Activated naive CD4-positive, alpha-beta T cell (primary cell): ENCODE results near the gene MIF4GD.
"Not testable (repeated sequence)": the region's sequence is repeated elsewhere in the genome, so short reads cannot be mapped to it uniquely, and the experiment has no call there.

Experiments used
- DNase-seq, 4 experiments: peaks; one replicate each; lab custom pipeline; 2025; lab: John Stamatoyannopoulos, UW

MIF4GD gene

DNA sequence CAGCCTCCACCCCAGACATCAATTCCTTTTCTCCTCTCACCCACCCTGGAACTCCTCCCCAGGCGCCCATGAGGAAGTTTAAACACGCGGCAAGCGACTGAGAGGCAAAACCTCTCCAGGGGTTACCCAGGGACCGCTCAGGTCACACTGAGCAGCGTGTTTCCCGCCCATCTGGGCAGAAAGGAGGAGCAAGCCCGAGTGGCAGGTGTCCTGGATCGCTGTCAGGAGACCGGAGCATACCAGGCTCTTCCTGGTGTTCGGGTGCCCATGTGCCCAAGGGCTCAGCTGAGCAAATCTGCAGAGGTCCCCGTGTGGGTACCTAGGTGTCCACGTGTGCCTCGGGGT, 17.7 kb upstream of the MIF4GD start:
- DNase-seq: peak in 1 of 4 experiments; percentile 35

DNA sequence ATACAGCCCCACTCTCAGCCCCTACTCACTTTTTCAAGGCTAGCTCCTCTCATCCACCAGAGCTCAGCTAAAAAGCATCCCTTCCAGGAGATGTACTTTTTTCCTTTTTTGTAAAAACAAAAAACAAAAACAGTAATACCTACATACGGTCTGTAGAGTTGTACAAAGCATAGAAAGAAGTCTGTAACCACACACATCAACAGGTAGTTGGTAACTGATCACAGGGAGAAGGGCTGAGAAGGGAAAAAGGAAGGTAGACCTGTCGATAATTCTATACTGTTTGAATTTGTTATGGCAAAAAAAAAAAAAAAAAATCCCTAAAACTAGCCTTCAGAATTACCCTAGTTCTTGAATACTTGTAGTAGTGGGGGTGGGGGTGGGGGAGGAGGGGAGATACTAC, 17.3 kb upstream of the MIF4GD start:
- no peak for DNase-seq

DNA sequence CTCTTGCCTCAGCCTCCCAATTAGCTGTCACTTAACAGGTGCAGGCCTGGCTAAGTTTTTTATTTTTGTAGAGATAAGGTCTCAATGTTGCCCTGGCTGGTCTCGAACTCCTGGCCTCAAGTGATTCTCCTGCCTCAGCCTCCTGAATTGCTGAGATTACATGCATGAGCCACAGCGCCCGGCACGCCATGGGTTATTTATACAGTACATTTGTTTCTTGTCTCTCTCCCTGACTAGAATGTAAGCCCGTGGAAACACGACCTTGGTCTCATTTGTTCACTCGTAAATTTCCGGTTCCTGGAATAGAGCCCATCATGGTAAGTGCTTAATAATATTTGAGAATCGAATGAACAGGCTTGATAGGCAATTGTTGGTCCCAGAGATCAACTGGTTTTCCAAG, 16.2 kb upstream of the MIF4GD start:
- DNase-seq: no peak

DNA sequence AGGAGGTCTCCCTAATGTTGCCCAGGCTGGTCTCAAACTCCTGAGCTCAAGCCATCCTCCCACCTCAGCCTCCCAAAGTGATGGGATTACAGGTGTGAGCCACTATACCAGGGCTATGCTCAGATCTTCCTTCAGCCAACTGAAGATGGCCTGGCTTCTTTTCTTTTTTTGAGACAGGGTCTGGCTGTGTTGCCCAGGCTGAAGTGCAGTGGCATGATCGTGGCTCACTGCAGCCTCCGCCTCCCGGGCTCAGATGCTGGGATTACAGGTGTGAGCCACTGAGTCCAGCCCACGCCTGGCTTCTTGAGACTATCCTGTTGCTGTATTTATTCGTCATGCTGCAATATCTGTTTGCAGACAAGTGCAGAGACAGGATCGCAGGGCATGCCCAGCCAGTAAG, 14.1 kb upstream of the MIF4GD start:
- no peak for DNase-seq

DNA sequence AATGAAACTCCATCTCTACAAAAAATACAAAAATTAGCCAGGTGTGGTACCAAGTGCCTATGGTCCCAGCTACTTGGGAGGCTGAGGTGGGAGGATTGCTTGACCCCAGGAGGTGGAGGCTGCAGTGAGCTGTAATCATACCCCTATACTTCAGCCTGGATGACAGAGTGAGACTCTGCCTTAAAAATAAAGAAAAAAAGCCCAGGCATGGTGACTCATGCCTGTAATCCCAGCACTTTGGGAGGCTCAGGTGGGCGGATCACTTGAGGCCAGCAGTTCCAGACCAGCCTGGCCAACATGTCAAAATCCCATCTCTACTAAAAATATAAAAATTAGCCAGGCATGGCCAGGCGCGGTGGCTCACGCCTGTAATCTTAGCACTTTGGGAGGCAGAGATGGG, 9.2 kb upstream of the MIF4GD start:
- not testable (repeated sequence) for DNase-seq

DNA sequence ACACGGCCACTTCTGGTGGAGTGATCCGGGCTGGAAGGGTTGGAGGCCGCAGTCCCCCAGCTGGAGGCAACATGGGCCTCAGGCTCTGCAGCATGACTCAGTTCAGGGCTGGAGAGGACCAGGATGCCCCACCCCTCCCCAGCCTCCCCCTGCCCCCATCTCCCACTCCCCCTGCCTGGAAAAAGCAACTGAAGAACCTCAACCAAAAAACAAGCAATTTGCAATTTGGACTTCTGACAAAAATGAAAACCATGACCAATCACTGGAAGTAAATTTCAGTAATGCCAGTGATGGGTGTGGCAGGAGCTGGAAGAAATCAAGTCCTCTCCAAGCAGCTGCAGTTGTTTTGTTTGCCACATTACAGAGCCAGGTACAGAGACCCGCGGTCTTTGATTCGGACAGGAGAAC, 6.6 kb upstream of the MIF4GD start:
- no peak for DNase-seq

DNA sequence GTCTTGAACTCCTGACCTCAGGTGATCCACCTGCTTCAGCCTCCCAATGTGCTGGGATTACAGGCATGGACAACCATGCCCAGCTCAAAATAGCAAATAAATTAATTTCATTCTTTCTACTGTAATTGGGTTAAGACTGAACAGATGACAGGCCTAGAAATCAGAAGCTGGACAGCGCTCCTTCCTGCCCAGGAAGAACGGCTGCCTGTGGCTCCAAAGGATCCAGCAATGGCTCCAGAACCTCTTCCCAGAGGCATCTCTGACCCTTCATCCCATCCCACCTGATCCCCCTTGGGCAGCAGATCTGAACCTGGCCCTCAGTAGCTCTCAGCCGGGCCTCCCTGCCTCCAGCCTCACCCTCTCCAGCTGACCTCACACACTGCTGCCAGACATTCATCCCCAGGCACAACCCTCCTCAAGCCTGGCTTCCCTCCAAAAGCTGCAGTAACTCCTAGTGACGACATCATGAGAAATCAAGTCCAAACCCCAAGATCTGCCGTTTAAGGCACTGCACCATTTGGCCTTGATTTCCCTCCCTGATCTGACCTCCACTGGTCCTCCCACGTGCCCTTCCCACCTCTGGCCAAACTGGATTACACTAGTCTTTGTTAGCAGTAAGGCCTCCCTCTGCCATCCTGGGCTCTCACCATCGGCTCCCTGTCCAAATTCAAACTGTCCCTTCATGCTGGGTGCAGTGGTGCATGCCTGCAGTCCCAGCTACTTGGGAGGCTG, 3.1 kb upstream of the MIF4GD start:
- DNase-seq: no peak

DNA sequence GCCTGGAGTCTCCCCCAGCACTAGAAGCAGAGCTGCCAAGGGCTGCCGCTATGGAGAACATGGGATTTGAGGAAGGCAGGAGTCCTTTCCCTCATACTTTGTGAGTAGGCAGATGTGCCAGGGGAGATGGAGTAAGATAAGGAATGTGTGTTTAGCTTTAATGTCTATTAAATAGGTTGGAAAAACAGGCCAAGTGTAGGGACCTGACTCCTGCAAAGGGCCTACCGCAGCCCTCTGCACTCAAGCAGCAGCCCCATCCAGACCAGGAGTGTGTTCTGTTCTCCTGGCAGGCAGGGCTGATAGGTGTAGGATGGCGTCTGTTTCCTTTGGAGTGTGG, 1.8 kb upstream of the MIF4GD start:
- DNase-seq: no peak

DNA sequence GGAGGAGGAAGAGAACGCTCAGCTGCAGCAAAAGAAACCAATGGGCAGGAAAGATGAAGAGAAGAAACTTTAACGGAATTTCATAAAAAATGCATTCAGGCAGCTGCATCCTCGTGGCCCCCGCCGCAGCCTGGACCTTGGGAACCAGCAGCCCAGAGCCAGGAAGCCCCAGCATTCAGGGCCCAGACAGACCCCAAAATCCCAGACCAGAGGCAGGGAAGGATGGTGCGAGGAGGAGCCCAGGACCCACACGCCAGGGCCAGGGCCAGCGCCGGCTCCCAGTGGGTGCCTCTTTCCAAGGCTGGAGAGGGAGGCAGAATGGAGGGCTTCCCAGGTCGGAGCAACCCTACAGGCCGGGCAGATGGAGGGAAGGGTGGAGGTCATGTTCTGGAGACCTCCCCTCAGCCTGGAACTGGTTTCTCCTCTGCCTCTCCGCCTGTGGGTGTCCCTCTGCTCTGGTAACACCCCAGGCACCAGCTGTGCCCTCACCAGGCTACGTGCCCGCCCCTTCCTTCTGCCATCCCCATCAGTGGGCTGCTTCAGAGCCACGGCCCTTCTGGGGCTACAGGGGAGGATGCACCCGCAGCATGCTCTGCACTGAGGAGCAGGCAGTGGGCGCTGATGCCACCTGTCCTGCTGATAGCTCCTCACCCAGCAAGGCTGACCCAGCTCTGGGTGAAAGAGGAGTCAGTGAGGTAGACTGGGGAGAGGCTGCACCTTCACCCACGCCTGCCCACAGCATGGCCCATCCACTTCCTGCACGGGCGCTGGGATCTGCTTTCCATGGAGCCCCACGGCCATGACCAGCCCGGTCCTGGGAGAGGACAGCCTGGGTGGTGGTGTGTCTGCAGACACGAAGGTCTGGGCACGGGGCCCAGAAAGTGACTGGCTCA, 1.2 kb upstream of the MIF4GD start:
- DNase-seq: no peak

DNA sequence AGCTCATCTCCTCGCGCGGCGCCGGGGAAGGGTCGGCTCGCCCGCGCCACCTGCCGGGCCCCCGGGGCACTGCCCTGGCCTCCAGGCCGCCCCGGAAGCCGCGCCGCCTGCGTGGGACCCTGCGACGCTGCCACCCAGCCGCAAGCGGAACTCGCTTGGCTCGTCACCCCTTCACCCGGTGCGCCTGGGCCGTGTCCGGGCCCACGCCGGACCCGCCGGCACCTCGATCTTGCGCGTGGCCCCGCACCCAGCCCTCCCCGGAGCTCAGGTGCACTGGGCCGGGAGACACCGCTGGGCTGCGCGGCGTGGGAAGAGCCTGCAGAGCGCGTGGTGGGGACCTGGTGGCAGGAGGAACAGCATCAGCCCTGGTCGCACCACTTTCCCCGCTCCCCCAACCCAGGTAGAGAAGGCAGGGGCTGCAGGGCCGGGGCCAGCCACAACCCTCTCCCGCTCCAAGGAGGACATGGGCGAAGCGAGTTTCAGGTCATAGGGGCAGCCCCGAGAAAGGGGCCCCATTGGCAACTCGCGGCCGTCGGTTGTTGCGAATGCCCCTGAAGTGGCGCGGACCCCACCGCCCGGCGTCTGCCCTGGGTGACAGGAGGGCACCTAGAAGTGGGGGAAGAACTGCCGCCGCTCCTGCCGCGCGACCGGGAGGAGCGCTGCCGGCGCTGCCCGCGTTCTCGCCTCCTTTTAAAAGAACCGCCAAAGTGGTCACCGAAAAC, 363 bp upstream of the MIF4GD start:
- peak; percentile 66 to 87 (median 72) for DNase-seq

DNA sequence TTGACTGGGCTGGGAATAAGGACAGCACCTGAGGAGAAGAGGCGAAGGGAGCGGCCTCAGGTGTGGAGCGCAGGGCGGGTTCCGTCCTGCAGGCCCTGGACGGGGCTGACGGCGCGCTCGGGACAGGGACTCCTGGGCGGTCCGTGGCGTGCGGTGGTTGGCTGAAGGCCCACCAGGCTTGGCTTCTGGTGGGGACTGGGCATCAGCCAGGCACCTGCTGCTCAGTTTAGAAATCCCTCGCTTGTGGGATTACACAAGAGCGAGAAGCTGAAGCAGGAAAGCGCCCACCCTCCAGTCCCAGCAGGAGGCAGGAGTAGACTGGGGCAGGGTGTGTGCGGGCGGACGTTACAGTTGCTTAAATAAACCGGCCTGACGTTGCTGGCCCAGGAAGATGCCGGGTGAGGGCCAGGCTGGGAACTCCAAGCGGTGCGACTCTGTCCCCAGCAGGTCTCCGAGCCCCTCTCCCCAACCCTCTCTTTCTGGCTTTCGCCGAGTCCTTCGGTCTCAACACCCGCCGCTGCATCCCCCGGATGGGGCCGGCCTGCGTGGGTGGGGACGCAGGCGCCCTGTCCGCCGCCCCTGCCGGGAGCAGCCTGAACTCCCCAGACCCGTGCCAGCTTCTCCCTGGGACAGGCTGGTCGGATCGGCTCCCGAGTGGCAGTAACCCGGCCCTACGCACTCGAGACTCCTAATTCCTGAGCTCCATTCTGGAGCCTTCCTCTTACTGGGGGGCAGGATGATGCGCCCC, 639 bp downstream of the MIF4GD start:
- DNase-seq: peak in 3 of 4 experiments; percentile 42 to 46 (median 46)

DNA sequence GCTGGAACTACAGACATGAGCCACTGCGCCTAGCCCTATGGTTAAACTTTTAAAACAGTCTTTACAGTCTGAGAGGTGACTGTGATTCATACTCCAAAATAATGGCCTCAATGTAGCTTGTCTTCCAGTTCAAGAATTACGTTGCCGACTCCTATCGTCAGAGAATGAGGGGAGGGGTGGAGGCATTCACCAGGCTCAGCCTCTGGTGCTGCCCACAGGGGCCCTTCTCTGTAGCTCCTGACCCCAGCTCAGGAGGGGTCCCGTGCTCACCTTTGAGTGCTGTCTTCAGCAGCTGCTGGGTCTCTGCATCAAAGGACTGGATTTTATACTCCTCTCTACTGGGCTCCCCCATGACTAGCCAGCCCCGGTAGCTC, 1.2 kb downstream of the MIF4GD start:
- DNase-seq: no peak

DNA sequence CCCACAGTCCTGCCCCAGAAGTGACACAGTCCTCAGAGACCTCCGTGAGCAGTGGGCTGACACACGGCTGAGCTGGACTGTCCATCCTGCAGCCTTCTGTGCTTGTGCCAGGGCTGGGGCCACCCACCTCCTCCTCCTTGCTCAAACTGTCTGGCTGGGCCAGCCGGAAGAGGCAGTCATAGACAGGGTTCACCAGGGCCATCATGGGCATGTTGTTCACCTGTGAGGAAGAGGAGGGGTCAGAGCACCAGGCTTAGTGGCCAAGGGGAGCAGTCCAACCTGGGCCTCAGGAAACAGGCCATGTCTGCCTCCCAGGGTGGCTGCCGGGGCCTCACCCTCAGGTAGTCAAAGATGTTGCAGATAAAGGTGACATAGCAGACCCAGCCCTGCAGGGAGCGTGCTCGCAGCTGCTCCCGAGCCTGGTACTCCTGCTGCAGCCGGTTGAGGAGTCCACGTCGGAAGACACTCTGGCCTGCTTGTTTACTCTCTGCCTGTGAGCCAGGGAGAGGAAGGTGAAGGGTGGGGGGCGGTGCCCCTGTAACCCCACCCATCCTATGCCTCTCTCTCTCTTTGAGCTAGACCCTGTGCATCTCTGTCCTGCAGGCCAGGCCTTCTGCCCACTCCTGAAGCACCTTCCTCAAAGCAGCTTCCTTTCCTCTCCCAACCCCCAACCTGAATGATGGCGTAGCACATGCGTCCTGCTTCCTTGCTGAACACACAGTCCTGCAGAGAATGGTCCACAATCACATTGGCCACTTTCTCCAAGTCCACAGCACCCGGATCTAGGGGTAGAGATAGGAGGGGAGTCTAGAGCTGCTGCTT, 3.4 kb downstream of the MIF4GD start:
- no peak for DNase-seq

DNA sequence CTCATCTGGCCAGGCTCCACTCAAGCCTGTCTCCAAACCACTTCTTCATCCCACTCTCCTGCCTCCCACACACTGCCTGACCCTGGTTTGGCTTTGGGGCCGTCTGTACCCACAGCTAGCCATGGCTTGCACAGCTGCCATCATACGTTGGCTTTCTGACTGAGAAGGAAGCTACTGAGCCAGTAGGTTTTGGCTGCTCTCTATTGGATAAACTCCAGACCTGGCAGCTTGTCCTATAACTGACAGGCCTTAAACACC, 3.9 kb downstream of the MIF4GD start:
- DNase-seq: no peak

DNA sequence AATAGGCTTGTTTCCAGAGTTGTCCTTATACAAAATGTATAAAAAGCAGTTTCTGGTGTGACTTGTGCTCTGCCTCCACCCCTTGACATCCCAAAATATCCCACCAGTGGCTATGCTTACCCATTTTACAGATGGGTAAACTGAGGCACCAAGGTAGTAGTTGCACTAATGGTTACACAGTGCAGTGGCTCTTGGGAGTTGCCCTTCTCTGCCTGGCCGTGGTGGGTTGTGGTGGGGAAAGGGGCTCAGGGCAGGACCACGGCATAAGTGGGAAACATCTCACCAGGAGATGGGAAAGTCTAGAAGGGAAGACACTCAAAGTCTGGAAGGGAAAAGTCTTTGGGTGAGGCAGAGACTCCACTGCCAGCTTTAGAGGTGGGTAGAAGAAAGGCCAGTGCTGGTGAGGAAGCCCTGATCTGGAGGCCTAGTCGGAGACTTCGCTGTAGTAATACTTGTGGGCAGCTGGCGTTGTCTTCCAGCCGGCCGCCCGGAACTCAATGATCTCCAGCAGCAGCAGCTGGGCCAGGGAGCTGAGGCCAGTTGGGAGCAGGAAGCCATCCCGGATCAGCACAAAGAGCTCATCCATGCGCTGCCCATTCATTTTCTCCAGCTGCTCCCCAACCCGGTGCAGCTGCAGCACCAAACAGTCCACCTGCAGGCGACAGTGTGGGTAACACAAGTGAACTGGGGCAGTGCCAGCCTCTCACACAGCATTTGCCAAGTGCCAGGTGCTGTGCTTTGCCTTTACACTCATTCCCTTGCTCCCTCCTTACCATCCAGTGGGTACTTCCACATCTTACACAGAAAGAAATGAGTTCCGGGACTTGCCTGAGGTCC, 4.5 kb downstream of the MIF4GD start:
- no peak for DNase-seq

DNA sequence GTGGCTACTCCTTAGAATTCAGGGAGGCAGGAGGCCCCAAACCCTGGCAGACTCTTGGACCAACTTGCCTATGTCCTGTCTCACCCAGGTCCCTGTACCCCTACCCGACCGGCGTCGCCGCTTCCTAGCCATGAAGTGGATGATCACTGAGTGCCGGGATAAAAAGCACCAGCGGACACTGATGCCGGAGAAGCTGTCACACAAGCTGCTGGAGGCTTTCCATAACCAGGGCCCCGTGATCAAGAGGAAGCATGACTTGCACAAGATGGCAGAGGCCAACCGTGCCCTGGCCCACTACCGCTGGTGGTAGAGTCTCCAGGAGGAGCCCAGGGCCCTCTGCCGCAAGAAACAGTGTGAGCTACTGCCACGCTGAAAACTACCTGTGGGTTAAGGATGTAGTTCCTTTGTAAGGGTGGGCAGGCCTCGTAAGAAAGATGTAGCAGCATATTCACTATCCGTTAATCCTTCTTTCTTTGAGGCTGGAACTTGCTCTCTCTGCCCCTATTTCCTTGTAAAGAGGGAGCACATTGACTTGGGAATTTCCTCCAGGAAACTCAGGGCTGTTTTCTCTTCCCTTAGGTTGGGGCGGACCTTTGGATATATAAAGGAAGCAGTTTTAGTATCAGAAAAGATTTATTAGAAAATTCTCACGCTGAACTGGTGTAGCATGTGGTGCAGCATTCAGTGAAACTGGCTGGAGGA, 5.3 kb downstream of the MIF4GD start:
- no peak for DNase-seq

DNA sequence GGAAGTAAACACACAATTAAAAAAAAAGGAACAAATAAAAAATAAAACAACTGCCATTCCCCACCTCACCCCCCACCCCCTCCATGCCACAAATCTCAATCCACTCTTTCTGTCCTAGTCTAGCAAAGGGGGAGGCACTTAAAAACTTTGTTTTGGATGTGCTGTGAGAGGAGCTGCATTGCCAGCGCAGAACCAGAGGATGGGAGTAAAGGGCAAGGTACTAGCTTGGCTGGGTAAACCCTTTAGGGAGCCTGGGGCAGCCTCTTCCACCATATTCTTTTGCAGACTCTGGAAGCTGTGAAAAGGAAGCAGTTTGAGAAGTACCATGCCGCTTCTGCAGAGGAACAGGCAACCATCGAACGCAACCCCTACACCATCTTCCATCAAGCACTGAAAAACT, 8.0 kb downstream of the MIF4GD start:
- no peak for DNase-seq

DNA sequence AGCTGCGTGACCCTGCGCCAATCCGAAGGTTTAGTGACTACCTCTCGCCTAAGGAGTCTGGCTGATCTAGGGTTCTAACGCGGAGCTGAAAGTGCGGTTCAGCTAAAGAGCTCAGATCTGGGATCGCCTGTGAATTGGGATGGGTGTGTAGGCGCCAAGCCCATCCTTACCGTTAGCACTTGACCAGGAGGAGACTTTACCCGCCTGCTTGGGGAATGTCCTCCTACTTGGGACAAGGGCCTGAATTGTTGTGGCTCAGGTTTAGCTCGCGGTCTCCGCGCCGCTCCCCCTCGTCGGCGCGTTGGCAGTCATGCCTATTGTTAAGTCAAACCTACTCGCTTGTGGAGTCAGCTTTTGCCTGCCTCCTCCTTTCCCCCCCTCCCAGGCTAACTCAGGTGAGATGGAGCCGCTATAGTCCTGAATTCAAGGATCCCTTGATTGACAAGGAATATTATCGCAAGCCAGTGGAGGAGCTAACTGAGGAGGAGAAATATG, 8.9 kb downstream of the MIF4GD start:
- no peak for DNase-seq

DNA sequence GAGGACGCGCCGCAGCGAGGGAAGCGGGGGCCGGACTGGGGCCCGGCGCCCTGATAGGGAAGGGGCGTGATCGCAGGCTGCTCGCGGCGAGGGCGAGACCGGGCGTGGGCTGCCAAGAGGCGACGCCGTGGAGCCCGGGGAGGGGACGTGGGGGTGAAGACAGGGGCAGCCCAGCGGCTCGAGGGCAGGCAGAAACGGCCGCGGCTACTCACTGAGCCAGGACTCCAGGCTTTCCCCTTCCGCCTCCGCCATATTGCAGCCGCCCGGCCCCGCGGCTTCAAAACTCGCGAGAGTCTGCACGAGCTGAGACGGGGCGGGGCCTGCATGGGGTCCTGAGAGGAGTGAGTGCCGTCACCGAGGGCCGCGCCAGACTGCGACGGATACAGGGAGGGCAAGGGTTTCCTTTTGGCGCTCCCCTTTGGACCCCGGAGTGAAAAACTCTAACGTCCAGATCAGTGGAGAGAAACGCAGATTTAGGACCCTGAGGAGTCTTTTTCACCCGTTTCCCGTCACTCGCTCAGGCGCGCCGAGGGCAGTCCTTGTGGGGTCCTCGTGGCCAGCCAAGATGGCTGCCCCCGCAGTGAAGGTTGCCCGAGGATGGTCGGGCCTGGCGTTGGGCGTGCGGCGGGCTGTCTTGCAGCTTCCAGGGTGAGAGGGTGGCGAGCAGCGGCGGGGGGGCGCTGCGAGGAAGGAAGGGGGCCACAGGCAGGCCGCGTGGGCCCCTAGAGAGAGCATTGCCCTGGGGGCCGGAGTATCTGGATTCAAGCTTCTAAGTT, 9.5 kb downstream of the MIF4GD start, which contains the start of the genes GGA3 and MRPS7:
Gene GGA3, minus strand, starts transcription at position 271 of the 776 bp plus-strand sequence. Its CDS starts 19 bp downstream, at position 252.
Gene MRPS7, plus strand, starts transcription at position 544 of the 776 bp plus-strand sequence. Its CDS starts 22 bp downstream, at position 566.
- peak; percentile 88 to 97 (median 95) for DNase-seq
